ENCODE data around the gene VSTM2L. TPM values are rescaled to one million over a fixed set of nuclear protein-coding genes. Genes with fewer than 3 reads are reported as not detected.

VSTM2L gene
- total RNA-seq, 1 donor from 2014 or later = 12.9 TPM

- Histone ChIP-seq H3K36me3 (peaks cover 43% of the 10 kb centered on the region), H3K4me3 (no peak overlapping the region), H3K4me1 (no peaks in the 10 kb centered on the region), H3K27me3 (no peaks in the 10 kb centered on the region), H3K9me3 (no peaks in the 10 kb centered on the region), H3K27ac (no peak overlapping the region)
- DNase-seq = peak; percentile 31
- TF ChIP-seq CTCF (IDR thresholded peaks at IDR 0.05) = no peak
- intact Hi-C loops (cut with DNase I) = no loop called here
- ATAC-seq = no peak
Observed at GRCh38 chr20:37863289-37863688, 39.6 kb upstream of the VSTM2L start.

GRCh38 chr20:37864298-37864697, 38.6 kb upstream of the VSTM2L start:
- ATAC-seq (no peak), DNase-seq (no peak)
- Histone ChIP-seq H3K27ac (no peak overlapping the region), H3K4me3 (no peak overlapping the region), H3K36me3 (peaks cover 50% of the 10 kb centered on the region), H3K4me1 (no peaks in the 10 kb centered on the region), H3K9me3 (no peaks in the 10 kb centered on the region), H3K27me3 (no peaks in the 10 kb centered on the region)
- TF ChIP-seq CTCF (IDR thresholded peaks at IDR 0.05) = no peak
- intact Hi-C loops (cut with DNase I) = no loop called here

- no peak for TF ChIP-seq CTCF (IDR thresholded peaks at IDR 0.05)
- Histone ChIP-seq H3K9me3 (no peaks in the 10 kb centered on the region), H3K36me3 (peaks cover 44% of the 10 kb centered on the region), H3K4me1 (no peaks in the 10 kb centered on the region), H3K4me3 (no peak overlapping the region), H3K27me3 (no peaks in the 10 kb centered on the region), H3K27ac (no peak overlapping the region)
- intact Hi-C loops (cut with DNase I) = no loop called here
- DNase-seq (peak; percentile 26), ATAC-seq (no peak)
Observed at GRCh38 chr20:37866051-37866450, 36.9 kb upstream of the VSTM2L start.

GRCh38 chr20:37867289-37868195, 35.4 kb upstream of the VSTM2L start:
- DNase-seq = peak; percentile 29
- no peak for TF ChIP-seq CTCF (IDR thresholded peaks at IDR 0.05)

GRCh38 chr20:37868851-37869333, 34.0 kb upstream of the VSTM2L start:
- no peaks in the 10 kb centered on the region for H3K4me1 ChIP-seq
- no peak for ATAC-seq
- TF ChIP-seq CTCF (IDR thresholded peaks at IDR 0.05) = no peak
- no peak overlapping the region for H3K27ac ChIP-seq
- no peaks in the 10 kb centered on the region for H3K9me3 ChIP-seq
- no peaks in the 10 kb centered on the region for H3K27me3 ChIP-seq
- peaks cover 40% of the 10 kb centered on the region for H3K36me3 ChIP-seq
- intact Hi-C loops (cut with DNase I) = no loop called here
- no peak overlapping the region for H3K4me3 ChIP-seq
- DNase-seq = no peak

More at GRCh38 chr20:37867289-37868195, 35.4 kb upstream of the VSTM2L start:
- Histone ChIP-seq H3K36me3 (peaks cover 40% of the 10 kb centered on the region), H3K9me3 (no peaks in the 10 kb centered on the region), H3K27me3 (no peaks in the 10 kb centered on the region), H3K4me1 (no peaks in the 10 kb centered on the region), H3K27ac (no peak overlapping the region), H3K4me3 (no peak overlapping the region)
- intact Hi-C loops (cut with DNase I) = no loop called here
- ATAC-seq = no peak
